ENCODE measurements around the gene TBC1D13. TPM values are rescaled to one million over a fixed set of nuclear protein-coding genes. Genes with fewer than 3 reads are reported as not detected.
"Not testable (repeated sequence)": the region's sequence is repeated elsewhere in the genome, so short reads cannot be mapped to it uniquely, and the experiment has no call there.

The TBC1D13 gene
- total and polyA plus RNA-seq, 2 of the 4 experiments (the other 2 are of a cell fraction): 9.1 to 26.4 TPM

- Histone ChIP-seq H3K4me1 (ENCODE audit: control insufficient read depth, insufficient read depth, low read length) (peaks cover 5% of the 10 kb centered on the region), H3K9me1 (ENCODE audit: insufficient read depth, low read length) (peaks cover 7% of the 10 kb centered on the region; the same call in 1 of the 2 replicates), H3K23ac (ENCODE audit: low read depth, low read length) (no peak overlapping the region), H3K18ac (ENCODE audit: low read depth, low read length) (no peak overlapping the region), H3K4me3 (ENCODE audit: insufficient read depth, low read depth, low read length) (no peak overlapping the region), H2BK5ac (ENCODE audit: low read depth, low read length, poor library complexity, severe bottlenecking) (no peak overlapping the region), H2BK120ac (ENCODE audit: low read depth, low read length) (no peak overlapping the region), H2AFZ (replicated peaks; ENCODE audit: low read length, poor library complexity) (no peak overlapping the region), H3K9me3 (ENCODE audit: control insufficient read depth, insufficient read depth, low read length) (peaks cover 2% of the 10 kb centered on the region; the same call in 1 of the 2 replicates), H3K4ac (ENCODE audit: low read depth, low read length) (no peak overlapping the region), H3K36me3 (ENCODE audit: control insufficient read depth, insufficient read depth, low read length) (no peaks in the 10 kb centered on the region), H3K27me3 (ENCODE audit: control insufficient read depth, insufficient read depth, low read length) (no peaks in the 10 kb centered on the region), H4K91ac (ENCODE audit: insufficient read depth, low read depth, low read length) (no peak overlapping the region), H2AK9ac (replicated peaks; ENCODE audit: low read depth, low read length, poor library complexity) (no peak overlapping the region), H3K27ac (ENCODE audit: insufficient read depth, low read length) (no peak overlapping the region), H3K79me1 (ENCODE audit: low read depth in 1 of 2, low read length in 2 of 2) (peaks cover 11 to 31% of the 10 kb centered on the region in 2 experiments), H2BK20ac (ENCODE audit: low read depth, low read length) (no peak overlapping the region), H2BK15ac (ENCODE audit: low read depth, low read length) (no peak overlapping the region), H3K4me2 (ENCODE audit: low read depth, low read length) (no peak overlapping the region), H3K9ac (ENCODE audit: low read depth, low read length) (no peak overlapping the region), H2AK5ac (ENCODE audit: low read depth, low read length) (no peak overlapping the region), H4K8ac (ENCODE audit: low read depth in 2 of 2, low read length in 2 of 2) (no peak overlapping the region), H4K5ac (ENCODE audit: low read depth, low read length) (no peak overlapping the region), H4K20me1 (ENCODE audit: insufficient read depth, low read length) (peaks cover 3% of the 10 kb centered on the region; the same call in 1 of the 2 replicates), H3K14ac (replicated peaks; ENCODE audit: low read depth, low read length) (no peak overlapping the region), H3K56ac (ENCODE audit: extremely low read depth, insufficient read depth, low read length) (no peak overlapping the region)
- WGBS, 2 experiments (ENCODE audit: extremely low coverage in 2 of 2, insufficient read length in 1 of 2): no CpG with 5 or more reads among the region's 1 CpG
- ATAC-seq (ENCODE audit: low read depth) (no peak), DNase-seq (no peak)
- dilution Hi-C loops (cut with HindIII; ENCODE audit: low sequenced_read_pairs, unreplicated experiment): no loop called here
- ChIA-PET POLR2A (ENCODE audit: unreplicated experiment) (no interaction called here), CTCF (no interaction called here)
- TF ChIP-seq MXI1 (IDR thresholded peaks at IDR 0.05; ENCODE audit: borderline replicate concordance, low read depth, low read length): no peak
- BruUV-seq (replicated peaks): no TSS peak
- in situ Hi-C loops (cut with MboI; ENCODE audit: low sequenced_read_pairs): no loop called here
- intact Hi-C loops (cut with micrococcal nuclease): no loop called here
Observed at GRCh38 chr9:128774804-128775203, 12.2 kb upstream of the TBC1D13 start.

GRCh38 chr9:128780093-128780492 is 7.0 kb upstream of the TBC1D13 start:
- H2AK9ac ChIP-seq (replicated peaks; ENCODE audit: low read depth, low read length, poor library complexity); H2AFZ ChIP-seq (replicated peaks; ENCODE audit: low read length, poor library complexity); H3K9me1 ChIP-seq (ENCODE audit: insufficient read depth, low read length); ATAC-seq (ENCODE audit: low read depth); H2AK5ac ChIP-seq (ENCODE audit: low read depth, low read length); H3K4ac ChIP-seq (ENCODE audit: low read depth, low read length); H4K8ac ChIP-seq (ENCODE audit: low read depth in 2 of 2, low read length in 2 of 2); dilution Hi-C loops (cut with HindIII; ENCODE audit: low sequenced_read_pairs, unreplicated experiment); H2BK20ac ChIP-seq (ENCODE audit: low read depth, low read length); H4K91ac ChIP-seq (ENCODE audit: insufficient read depth, low read depth, low read length); H3K4me2 ChIP-seq (ENCODE audit: low read depth, low read length); CTCF ChIA-PET; in situ Hi-C loops (cut with MboI; ENCODE audit: low sequenced_read_pairs); BruUV-seq (replicated peaks); H3K14ac ChIP-seq (replicated peaks; ENCODE audit: low read depth, low read length); H4K20me1 ChIP-seq (ENCODE audit: insufficient read depth, low read length); POLR2A ChIA-PET (ENCODE audit: unreplicated experiment); H3K9ac ChIP-seq (ENCODE audit: low read depth, low read length); H3K56ac ChIP-seq (ENCODE audit: extremely low read depth, insufficient read depth, low read length); H3K36me3 ChIP-seq (ENCODE audit: control insufficient read depth, insufficient read depth, low read length); H3K27ac ChIP-seq (ENCODE audit: insufficient read depth, low read length); H3K79me1 ChIP-seq (ENCODE audit: low read depth in 1 of 2, low read length in 2 of 2); H3K23ac ChIP-seq (ENCODE audit: low read depth, low read length); H2BK5ac ChIP-seq (ENCODE audit: low read depth, low read length, poor library complexity, severe bottlenecking); DNase-seq; H3K4me3 ChIP-seq (ENCODE audit: insufficient read depth, low read depth, low read length); H4K5ac ChIP-seq (ENCODE audit: low read depth, low read length); H2BK15ac ChIP-seq (ENCODE audit: low read depth, low read length); intact Hi-C loops (cut with micrococcal nuclease); H2BK120ac ChIP-seq (ENCODE audit: low read depth, low read length); H3K27me3 ChIP-seq (ENCODE audit: control insufficient read depth, insufficient read depth, low read length); H3K4me1 ChIP-seq (ENCODE audit: control insufficient read depth, insufficient read depth, low read length); H3K9me3 ChIP-seq (ENCODE audit: control insufficient read depth, insufficient read depth, low read length); H3K18ac ChIP-seq (ENCODE audit: low read depth, low read length): not testable (repeated sequence)
- WGBS, 2 experiments (ENCODE audit: extremely low coverage in 2 of 2, insufficient read length in 1 of 2): no CpG with 5 or more reads among the region's 27 CpGs

Measured in IMR-90 (cell line).